NCI-H82 treated with DMSO at 0.1 percent for 48 hours (cell line): ENCODE data around the gene PLEKHA5.
"Not testable (repeated sequence)": the region's sequence is repeated elsewhere in the genome, so short reads cannot be mapped to it uniquely, and the experiment has no call there.

Source experiments
- DNase-seq: peaks from one replicate; lab custom pipeline; 2025; ENCODE audit not compliant: unreplicated experiment; lab: John Stamatoyannopoulos, UW

Gene PLEKHA5

GRCh38 chr12:19166387-19166786, 36.9 kb downstream of the PLEKHA5 start:
- DNase-seq: no peak

DNA sequence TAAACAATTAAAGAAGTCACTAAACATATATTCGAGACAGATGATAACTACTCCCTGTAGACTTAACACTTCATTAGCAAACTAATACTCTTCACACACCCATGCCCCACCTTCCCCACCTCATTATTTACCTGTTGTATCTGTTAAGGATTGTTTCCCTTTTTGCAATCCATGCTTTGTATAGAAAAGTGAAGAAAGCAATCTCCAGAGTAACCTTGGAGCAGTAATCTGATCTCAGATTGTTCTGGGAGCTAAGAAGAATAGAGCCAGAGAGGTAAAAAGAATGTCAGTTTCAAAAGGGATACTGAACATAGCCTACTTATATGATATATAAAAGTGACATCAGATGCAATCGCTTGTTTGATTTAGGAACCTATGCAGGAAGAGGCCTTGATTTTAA, 37.4 kb downstream of the PLEKHA5 start:
- no peak for DNase-seq

DNA sequence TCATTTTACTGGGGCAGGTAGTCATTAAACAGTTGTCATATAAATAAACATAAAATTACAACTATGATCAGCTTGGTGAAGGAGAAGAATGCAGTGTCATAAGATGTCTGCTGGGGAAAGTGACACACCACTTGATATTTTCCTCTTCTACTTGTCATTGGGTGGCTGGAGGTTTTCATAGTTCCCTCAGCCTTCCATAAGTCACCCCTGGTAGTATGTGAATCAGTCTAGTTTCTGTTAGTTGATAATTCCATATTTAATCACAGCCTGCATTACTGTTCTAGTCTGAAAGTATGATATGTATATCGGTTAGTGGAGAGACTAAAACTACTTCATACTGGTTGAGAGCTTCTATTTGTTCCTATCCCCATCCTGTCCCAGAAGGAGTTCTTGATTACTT, 38.2 kb downstream of the PLEKHA5 start:
- no peak for DNase-seq

GRCh38 chr12:19168644-19169043, 39.1 kb downstream of the PLEKHA5 start:
- no peak for DNase-seq

DNA sequence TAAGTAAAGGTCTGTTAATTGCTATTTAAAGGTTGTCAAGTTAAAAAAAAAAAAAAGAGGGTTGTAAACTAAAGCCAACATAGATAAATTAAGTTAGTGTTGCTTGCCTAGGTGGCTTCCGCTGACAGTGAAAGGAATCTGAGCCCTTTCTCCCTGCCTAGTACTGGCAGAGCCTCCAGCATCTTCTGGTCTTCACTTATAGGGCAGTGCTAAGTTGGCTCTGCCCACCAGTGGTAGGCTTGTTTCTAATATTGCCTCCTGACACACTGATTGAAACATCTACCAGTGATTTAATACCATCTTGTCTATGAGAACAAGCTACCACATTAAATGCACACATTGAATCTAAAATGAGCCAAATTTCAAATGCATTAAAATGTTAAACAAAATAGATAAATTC, 39.7 kb downstream of the PLEKHA5 start:
- DNase-seq: no peak

DNA sequence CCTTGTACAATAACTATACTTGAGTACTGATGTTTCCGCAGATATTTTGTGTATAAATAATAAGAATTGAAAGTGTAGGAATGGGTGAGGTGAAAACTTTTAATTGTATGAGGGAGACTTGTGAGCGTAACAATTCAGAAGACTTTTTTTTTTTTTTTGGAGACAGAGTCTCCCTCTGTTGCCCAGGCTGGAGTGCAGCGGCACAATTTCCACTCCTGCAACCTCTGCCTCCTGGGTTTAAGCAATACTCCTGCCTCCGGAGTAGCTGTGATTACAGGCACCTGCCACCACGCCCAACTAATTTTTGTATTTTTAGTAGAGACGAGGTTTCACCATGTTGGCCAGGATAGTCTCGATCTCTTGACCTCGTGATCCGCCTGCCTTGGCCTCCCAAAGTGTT, 40.8 kb downstream of the PLEKHA5 start:
- not testable (repeated sequence) for DNase-seq

GRCh38 chr12:19171731-19172130, 42.2 kb downstream of the PLEKHA5 start:
- no peak for DNase-seq

DNA sequence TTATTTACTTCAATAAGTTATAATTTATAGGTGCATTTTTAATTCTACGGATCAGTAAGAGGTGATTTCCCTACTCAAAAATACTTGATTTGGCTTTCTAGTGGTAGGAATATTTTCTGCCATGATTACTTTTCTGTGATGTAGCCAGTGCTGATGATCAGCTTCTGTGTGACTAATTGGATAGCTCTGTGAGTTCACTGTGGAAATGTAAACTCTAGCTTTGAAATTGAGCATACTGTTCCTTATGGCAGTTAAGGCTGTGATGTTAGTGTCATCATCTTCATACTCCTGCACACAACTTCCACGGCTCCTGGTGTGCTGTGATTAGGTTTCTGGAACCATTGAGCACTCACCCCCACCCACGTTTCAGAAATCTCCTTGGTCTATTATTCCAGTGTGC, 48.2 kb downstream of the PLEKHA5 start:
- peak; percentile 49 for DNase-seq

- peak; percentile 82 for DNase-seq
Observed at GRCh38 chr12:19179986-19180385, 50.5 kb downstream of the PLEKHA5 start.

DNA sequence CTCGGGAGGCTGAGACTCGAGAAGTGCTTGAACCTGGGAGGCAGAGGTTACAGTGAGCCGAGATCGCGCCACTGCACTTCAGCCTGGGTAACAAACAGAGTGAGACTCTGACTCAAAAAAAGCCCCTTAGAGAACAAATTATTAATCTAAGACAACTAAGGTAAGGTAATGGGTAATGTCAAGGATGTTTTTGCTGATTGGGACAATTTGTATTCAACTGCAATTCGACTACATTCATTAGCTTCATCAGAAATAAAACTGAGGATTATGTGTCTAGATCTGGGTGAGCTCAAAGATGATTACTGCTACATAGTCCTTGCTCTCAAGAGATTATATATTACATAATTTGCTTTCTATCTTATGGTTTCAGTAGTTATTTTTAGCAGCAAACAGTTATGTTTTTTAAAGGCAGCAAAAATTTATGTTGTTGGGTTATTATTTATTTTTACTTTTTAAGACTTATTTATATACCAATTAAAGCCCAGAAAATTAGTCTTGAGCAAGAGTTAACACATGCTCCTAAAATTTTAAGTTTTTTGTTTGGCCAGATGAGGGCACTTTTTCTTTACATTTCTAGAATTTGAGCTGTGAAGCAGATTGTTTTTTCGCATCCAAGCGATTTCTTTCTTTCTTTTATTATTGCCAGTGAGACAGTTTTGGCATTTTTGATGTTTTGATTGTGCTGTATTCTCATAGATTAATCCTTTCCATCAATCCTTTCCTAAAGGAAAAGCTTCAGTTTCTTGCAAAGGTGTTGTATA, 52.3 kb downstream of the PLEKHA5 start:
- no peak for DNase-seq

DNA sequence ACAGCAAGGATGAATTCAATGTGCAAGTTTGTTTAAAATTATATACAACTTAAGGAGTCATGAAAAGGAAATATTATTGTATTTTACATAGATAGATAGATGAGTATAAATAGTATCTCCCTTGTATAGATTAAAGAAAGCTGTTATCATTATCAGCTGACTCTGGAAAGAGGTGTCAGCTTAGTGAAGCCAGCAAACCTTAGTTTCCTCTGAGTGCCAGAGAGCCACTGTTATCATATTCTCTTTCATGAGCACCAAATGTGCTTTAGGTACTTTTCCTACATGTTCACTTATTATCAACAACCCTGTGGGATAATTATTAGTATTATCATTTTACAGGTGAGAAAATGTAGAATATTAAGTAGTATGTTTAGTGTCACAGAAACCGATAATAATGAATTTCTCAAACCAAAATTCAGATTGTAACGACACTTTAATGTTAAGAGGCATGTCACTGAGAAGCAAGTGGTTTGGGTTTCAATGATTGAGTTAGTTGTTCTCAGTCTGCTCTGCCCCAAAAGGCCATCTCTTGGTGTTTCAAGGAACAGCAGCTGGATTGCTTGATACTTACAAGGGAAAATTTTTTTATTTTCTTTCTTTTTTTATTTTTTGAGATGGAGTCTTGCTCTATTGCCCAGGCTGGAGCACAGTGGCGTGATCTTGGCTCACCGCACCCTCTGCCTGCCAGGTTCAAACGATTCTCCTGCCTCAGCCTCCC, 53.7 kb downstream of the PLEKHA5 start:
- DNase-seq: no peak

DNA sequence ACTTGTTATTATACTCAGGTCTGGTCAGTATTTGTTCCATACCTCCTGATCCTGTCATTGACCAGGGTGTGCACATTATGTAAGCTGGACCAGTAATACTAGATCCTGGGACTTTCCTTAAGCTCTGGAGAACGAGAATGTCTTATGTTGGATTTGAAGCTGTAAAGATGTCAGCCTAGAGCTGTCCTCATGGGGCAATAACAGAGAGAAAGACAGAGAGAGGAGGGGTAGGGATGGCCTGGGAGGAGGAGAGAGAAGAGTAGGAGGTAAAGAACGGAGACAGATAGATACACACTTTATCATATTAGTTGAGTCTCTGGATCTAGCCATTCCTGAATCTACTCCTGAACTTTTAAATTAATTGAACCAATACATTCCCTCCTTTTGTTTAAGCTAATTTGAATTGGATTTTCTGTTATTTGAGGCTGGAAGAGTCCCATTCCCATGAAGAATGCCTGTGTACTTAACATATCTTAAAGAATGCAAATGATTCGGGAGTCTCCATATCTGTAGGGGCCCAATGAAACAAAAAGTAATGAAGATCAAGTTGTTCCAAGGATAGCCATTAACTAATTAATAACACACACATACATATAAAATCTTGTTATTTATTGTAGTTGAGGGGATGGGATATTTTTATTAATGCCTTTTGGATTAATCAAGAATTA, 55.9 kb downstream of the PLEKHA5 start:
- DNase-seq: no peak

GRCh38 chr12:19186722-19187661, 57.5 kb downstream of the PLEKHA5 start:
- peak; percentile 37 for DNase-seq

DNA sequence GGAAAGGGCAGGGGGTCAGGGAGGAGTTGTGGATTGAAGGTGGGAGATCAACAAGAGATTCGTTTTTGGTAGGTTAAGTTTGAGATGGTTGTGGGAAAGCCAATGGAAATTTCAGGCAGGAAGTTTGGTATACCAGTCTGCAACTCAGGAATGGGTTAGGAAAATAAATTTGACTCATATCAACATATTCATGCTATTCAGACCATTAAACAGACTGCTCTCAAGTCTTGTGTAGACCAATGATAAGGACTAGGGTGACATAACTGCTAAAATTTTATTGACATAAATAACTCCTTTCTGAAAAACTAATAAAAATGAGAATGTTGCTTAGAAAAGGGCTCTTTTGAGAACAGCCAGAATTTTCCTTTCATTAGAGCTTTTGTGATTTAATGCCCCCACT, 60.0 kb downstream of the PLEKHA5 start:
- DNase-seq: no peak

DNA sequence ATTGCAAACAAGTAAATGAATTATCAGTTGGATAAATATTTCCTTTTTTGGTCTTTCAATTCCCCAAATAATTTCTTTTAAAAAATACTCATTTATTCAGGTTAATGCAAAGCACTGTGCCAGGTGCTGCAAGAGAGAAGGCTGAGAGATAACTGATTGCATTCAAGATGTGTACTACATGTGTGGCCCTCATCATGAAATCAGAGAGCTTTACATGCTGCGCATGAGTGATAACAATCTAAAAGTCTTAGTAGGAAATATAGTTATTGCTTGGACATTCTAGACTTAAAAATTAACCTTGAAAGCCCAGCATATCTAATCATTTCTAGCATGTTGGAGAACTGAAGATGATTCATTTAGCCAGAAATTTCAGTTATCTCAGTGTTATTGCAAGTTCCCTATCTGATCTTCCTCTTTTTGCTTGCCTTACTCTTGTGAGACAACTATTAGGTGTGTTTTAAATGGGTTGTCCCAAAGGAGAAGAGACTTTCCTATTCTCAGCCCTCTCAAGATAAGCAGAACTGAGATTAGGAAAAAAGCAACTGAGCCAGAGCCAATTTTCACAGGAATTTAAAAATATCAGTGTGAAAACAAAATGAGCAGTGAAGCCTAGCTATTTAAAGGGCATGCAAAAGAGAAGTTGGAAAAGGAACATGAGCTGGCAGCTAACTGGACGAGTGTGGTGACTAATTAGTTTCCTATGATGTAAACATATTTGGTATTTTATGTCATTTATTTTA, 60.9 kb downstream of the PLEKHA5 start:
- no peak for DNase-seq

DNA sequence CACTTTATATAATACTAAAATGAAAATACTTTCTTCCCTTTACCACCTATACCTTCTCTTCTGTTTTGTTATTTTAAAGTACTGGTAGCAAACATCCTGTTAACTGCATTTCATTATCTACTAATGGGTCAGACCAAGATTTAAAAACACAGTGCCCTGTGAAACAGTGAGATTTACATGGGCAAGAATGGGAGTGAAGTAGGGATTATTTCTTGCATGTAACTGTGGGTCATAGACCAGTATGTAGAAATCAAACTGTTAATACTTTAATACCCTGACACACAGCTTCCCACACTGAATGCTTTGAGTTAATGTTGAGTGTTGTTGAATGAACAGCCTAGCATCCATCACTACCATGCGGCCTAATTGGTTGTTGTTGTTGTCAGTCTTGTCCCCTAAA, 61.6 kb downstream of the PLEKHA5 start:
- no peak for DNase-seq

DNA sequence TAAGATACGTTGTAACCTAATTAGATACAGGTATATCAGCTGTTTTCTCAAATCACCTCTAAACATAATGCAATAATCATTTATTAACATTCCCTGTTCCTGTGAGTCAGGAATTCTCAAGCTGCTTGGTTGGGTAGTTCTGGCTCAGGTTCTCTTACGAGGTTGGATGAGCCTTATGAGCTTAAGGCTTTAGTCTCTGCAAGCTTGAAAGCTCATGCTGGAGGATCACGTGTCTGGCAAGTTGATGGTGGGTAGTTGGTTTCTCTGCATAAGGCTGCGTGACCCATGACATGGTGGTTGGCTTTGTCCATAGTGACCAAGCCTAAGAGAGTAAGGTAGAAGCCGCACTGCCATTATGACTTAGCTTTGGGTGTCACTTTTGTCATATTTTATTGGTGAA, 62.0 kb downstream of the PLEKHA5 start:
- DNase-seq: peak; percentile 56

DNA sequence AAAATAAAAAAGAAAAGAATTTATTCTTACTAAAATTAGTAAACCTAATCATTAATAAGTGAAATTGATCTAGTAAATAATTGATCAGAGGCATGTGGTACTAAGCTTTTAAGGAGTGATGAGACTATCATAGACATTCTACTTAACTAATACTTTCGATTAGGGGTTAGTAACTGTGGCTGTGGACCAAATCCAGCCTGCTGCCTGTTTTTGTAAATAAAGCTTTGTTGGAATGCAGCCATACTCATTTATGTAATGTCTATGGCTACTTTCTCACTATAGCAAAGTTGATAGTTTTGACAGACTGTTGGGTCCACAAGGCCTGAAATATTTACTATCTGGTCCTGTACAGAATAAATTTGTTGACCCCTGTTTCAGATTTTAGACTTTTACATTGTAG, 63.2 kb downstream of the PLEKHA5 start:
- DNase-seq: no peak

GRCh38 chr12:19194963-19195362, 65.4 kb downstream of the PLEKHA5 start:
- DNase-seq: no peak

GRCh38 chr12:19196959-19197630, 67.6 kb downstream of the PLEKHA5 start:
- no peak for DNase-seq
